H1 (cell line): ENCODE results near the gene TMEM82. TPM values are rescaled to one million over a fixed set of nuclear protein-coding genes. Genes with fewer than 3 reads are reported as not detected.

Experiments
- CTCF ChIA-PET: fragments of 300-600 bp; sonication (Branson Sonifier 250); formaldehyde crosslinking; loops from one replicate; lab custom pipeline; 2021; ENCODE audit not compliant: partially characterized antibody; lab: Charles Lee
- POLR2A ChIA-PET: fragments of 300-600 bp; sonication (Branson Sonifier 250); formaldehyde crosslinking; loops from one replicate; lab custom pipeline; 2021; ENCODE audit warnings: inconsistent platforms; ENCODE audit not compliant: partially characterized antibody; lab: Charles Lee
- DNase-seq, 2 experiments: peaks; one replicate each; pipeline versions ENCODE4 v3.0.0 to v3.0.0-alpha.2; 2010 to 2022; ENCODE audit warnings: low spot score in 2 of 2, low read depth in 1 of 2, mixed read lengths in 1 of 2
- FAIRE-seq: peaks from 2 replicates; lab custom pipeline; 2011; peaks lifted over from hg19 to GRCh38; lab: Jason Lieb, UNC
- H2AFZ ChIP-seq: 2 replicates; pipeline ENCODE4 v1.8.1; 2012; ENCODE audit warnings: low read length, inconsistent platforms
- H2AK5ac ChIP-seq: 2 replicates; pipeline ENCODE4 v1.6.1; 2013; ENCODE audit warnings: low read depth, low read length
- H2BK120ac ChIP-seq: replicated peaks from 2 replicates; pipeline ENCODE3; 2013; ENCODE audit warnings: low read depth, low read length, inconsistent platforms
- H2BK12ac ChIP-seq: 2 replicates; pipeline ENCODE4 v1.6.1; 2013; ENCODE audit warnings: low read depth, low read length
- H2BK15ac ChIP-seq: 2 replicates; pipeline ENCODE4 v1.6.1; 2013; ENCODE audit warnings: low read length
- H2BK20ac ChIP-seq: 2 replicates; pipeline ENCODE4 v1.6.1; 2013; ENCODE audit warnings: low read length
- H2BK5ac ChIP-seq: 2 replicates; pipeline ENCODE4 v1.6.1; 2013; ENCODE audit warnings: low read depth, low read length
- H3K14ac ChIP-seq: 2 replicates; pipeline ENCODE4 v1.6.1; 2013; ENCODE audit warnings: inconsistent platforms; ENCODE audit not compliant: insufficient read length
- H3K18ac ChIP-seq: 2 replicates; pipeline ENCODE4 v1.6.1; 2013; ENCODE audit warnings: low read length; ENCODE audit errors: extremely low read depth
- H3K23ac ChIP-seq: 2 replicates; pipeline ENCODE4 v1.6.1; 2013; ENCODE audit warnings: inconsistent platforms; ENCODE audit not compliant: insufficient read length
- H3K23me2 ChIP-seq: 2 replicates; pipeline ENCODE4 v1.6.1; 2013; ENCODE audit warnings: low read depth, low read length
- H3K27ac ChIP-seq: 2 replicates; pipeline ENCODE4 v1.6.1; 2011; ENCODE audit warnings: low read depth, low read length, inconsistent platforms
- H3K27me3 ChIP-seq, 4 experiments: replicated peaks in 1 of 4; 1 replicate in 1 of 4; 2 replicates in 3 of 4; pipeline versions ENCODE4 v1.6.1 to v1.8.1; 2011 to 2013; ENCODE audit warnings: low read length in 3 of 4, mild to moderate bottlenecking in 3 of 4, inconsistent platforms in 2 of 4, mixed read lengths in 2 of 4, moderate library complexity in 1 of 4; ENCODE audit not compliant: control insufficient read depth in 3 of 4, insufficient read depth in 3 of 4; ENCODE audit errors: extremely low read depth in 1 of 4
- H3K36me3 ChIP-seq, 4 experiments: 2 replicates each; pipeline versions ENCODE4 v1.6.1 to v1.8.1; 2011 to 2013; ENCODE audit warnings: mild to moderate bottlenecking in 4 of 4, low read length in 3 of 4, moderate library complexity in 2 of 4, control low read depth in 1 of 4, inconsistent platforms in 1 of 4; ENCODE audit not compliant: insufficient read depth in 4 of 4, control insufficient read depth in 2 of 4
- H3K4ac ChIP-seq: replicated peaks from 2 replicates; pipeline ENCODE3; 2013; ENCODE audit warnings: low read length, low read depth, mixed read lengths, inconsistent platforms; ENCODE audit not compliant: insufficient read length
- H3K4me1 ChIP-seq, 4 experiments: replicated peaks in 1 of 4; 1 replicate in 1 of 4; 2 replicates in 3 of 4; pipeline versions ENCODE4 v1.6.1 to v1.8.1; 2011 to 2013; ENCODE audit warnings: low read length in 3 of 4, inconsistent platforms in 2 of 4, mixed read lengths in 1 of 4; ENCODE audit not compliant: insufficient read depth in 4 of 4, control insufficient read depth in 3 of 4
- H3K4me2 ChIP-seq, 2 experiments: 2 replicates each; pipeline versions ENCODE4 v1.6.1 to v1.8.1; 2011 to 2013; ENCODE audit warnings: low read depth in 2 of 2, low read length in 2 of 2, control low read depth in 1 of 2, inconsistent platforms in 1 of 2, mild to moderate bottlenecking in 1 of 2; ENCODE audit not compliant: insufficient read depth in 1 of 2
- H3K4me3 ChIP-seq, 4 experiments: fragments of 200-600, 300-600 bp in 1 of 4; sonication (generic), shearing (Covaris generic), sonication (Bioruptor Twin) in 1 of 4; 2 replicates each; pipeline versions ENCODE4 v1.5.1 to v1.8.1; 2011 to 2016; ENCODE audit warnings: low read length in 4 of 4, low read depth in 3 of 4, control low read depth in 2 of 4, inconsistent platforms in 2 of 4, mild to moderate bottlenecking in 2 of 4, mixed read lengths in 1 of 4, moderate library complexity in 1 of 4; ENCODE audit not compliant: insufficient read depth in 2 of 4; ENCODE audit errors: extremely low read depth in 1 of 4
- H3K56ac ChIP-seq: replicated peaks from 2 replicates; pipeline ENCODE3; 2013; ENCODE audit warnings: low read depth, mild to moderate bottlenecking, mixed read lengths, low read length, inconsistent platforms; ENCODE audit not compliant: insufficient read length
- H3K79me1 ChIP-seq: 2 replicates; pipeline ENCODE4 v1.6.1; 2013; ENCODE audit warnings: low read depth, low read length, control low read depth
- H3K79me2 ChIP-seq, 2 experiments: 2 replicates each; pipeline versions ENCODE4 v1.6.1 to v1.8.1; 2012 to 2013; ENCODE audit warnings: low read length in 2 of 2, mild to moderate bottlenecking in 2 of 2, inconsistent platforms in 1 of 2; ENCODE audit not compliant: insufficient read depth in 2 of 2, control insufficient read depth in 1 of 2
- H3K9ac ChIP-seq, 4 experiments: replicated peaks in 1 of 4; 1 replicate in 1 of 4; 2 replicates in 3 of 4; pipeline versions ENCODE4 v1.6.1 to v1.8.1; 2011 to 2013; ENCODE audit warnings: low read depth in 3 of 4, low read length in 3 of 4, control low read depth in 2 of 4, mild to moderate bottlenecking in 2 of 4, moderate library complexity in 2 of 4, inconsistent platforms in 1 of 4; ENCODE audit errors: extremely low read depth in 1 of 4
- H3K9me3 ChIP-seq, 2 experiments: 2 replicates each; pipeline versions ENCODE4 v1.6.1 to v1.8.1; 2012 to 2013; ENCODE audit warnings: mild to moderate bottlenecking in 2 of 2, moderate library complexity in 2 of 2, control low read depth in 1 of 2, inconsistent platforms in 1 of 2, low read depth in 1 of 2, low read length in 1 of 2, mixed read lengths in 1 of 2; ENCODE audit not compliant: insufficient read depth in 2 of 2
- H4K20me1 ChIP-seq, 2 experiments: replicated peaks in 1 of 2; 2 replicates each; pipeline versions ENCODE3 to v1.8.1; 2011 to 2013; ENCODE audit warnings: inconsistent platforms in 2 of 2, low read length in 2 of 2, mild to moderate bottlenecking in 1 of 2; ENCODE audit not compliant: insufficient read depth in 2 of 2, control insufficient read depth in 1 of 2
- H4K5ac ChIP-seq: 2 replicates; pipeline ENCODE4 v1.6.1; 2013; ENCODE audit warnings: low read length, low read depth, mixed read lengths, inconsistent platforms; ENCODE audit not compliant: insufficient read length
- H4K8ac ChIP-seq: 2 replicates; pipeline ENCODE4 v1.8.0; 2013; ENCODE audit warnings: mild to moderate bottlenecking, moderate library complexity, low read length, inconsistent platforms; ENCODE audit not compliant: insufficient read depth; ENCODE audit errors: extremely low read depth
- H4K91ac ChIP-seq: replicated peaks from 2 replicates; pipeline ENCODE3; 2013; ENCODE audit warnings: low read length, mixed read lengths, inconsistent platforms; ENCODE audit not compliant: insufficient read length
- CHD2 ChIP-seq: IDR thresholded peaks from 2 replicates; pipeline ENCODE4 v1.6.1; 2012; ENCODE audit warnings: low read length, improper control_type of control experiment
- CTBP2 ChIP-seq: IDR thresholded peaks from 2 replicates; pipeline ENCODE4 v1.7.0; 2011; ENCODE audit warnings: borderline replicate concordance, mild to moderate bottlenecking, moderate library complexity, mixed read lengths, low read length; ENCODE audit not compliant: insufficient read depth, insufficient read length
- KDM4A ChIP-seq: IDR thresholded peaks from one replicate; pipeline ENCODE4 v1.7.1; 2012; ENCODE audit warnings: low read depth, mild to moderate bottlenecking, moderate library complexity, low read length, inconsistent platforms; ENCODE audit not compliant: severe bottlenecking
- NRF1 ChIP-seq: IDR thresholded peaks from 2 replicates; pipeline ENCODE4 v1.6.1; 2011; ENCODE audit warnings: mild to moderate bottlenecking, low read depth, low read length, improper control_type of control experiment
- POLR2A ChIP-seq, 2 experiments: IDR thresholded peaks; 1 replicate in 1 of 2; 2 replicates in 1 of 2; pipeline ENCODE4 v1.6.1; 2011; ENCODE audit warnings: low read depth in 2 of 2, low read length in 2 of 2, mild to moderate bottlenecking in 2 of 2; ENCODE audit errors: control extremely low read depth in 1 of 2
- SIRT6 ChIP-seq: IDR thresholded peaks from one replicate; pipeline ENCODE4 v1.7.1; 2012; ENCODE audit warnings: low read length, inconsistent platforms
- SRF ChIP-seq: IDR thresholded peaks from 2 replicates; pipeline ENCODE4 v1.6.1; 2011; ENCODE audit warnings: mild to moderate bottlenecking, low read depth, low read length, moderate library complexity
- SUZ12 ChIP-seq: fragments of 200-600 bp; sonication (generic); IDR thresholded peaks from 2 replicates; pipeline ENCODE4 v1.6.1; 2012; ENCODE audit warnings: mild to moderate bottlenecking, inconsistent platforms, low read length, moderate library complexity, mixed read lengths
- ZNF274 ChIP-seq: IDR thresholded peaks from 2 replicates; pipeline ENCODE4 v1.7.0; 2012; ENCODE audit warnings: low read length, borderline replicate concordance; ENCODE audit errors: extremely low read depth
- WGBS, 2 experiments: shearing (Covaris generic) in 1 of 2; methylation state at CpG; one replicate each; pipeline versions ENCODE4 v1.1.6 to v1.1.7; 2013 to 2015; ENCODE audit warnings: low lambda C conversion rate in 2 of 2, mixed read lengths in 2 of 2, inconsistent platforms in 1 of 2, low coverage in 1 of 2, missing lambda C conversion rate in 1 of 2; ENCODE audit not compliant: insufficient replicate concordance in 2 of 2, insufficient coverage in 1 of 2, insufficient read length in 1 of 2; ENCODE audit errors: extremely low coverage in 1 of 2, missing lambda C conversion rate in 1 of 2; 5-methylcytosine and 5-hydroxymethylcytosine counted together
- polyA plus RNA-seq, 7 experiments: library from polyadenylated mRNA; depleted of rRNA in 3 of 7; stranded (reverse) in 5 of 7; unstranded in 2 of 7; fragments of >200 nt in 5 of 7; fragments of 200-250 nt in 2 of 7; gene quantifications; 1 replicate in 5 of 7; 2 replicates in 1 of 7; 4 replicates in 1 of 7; pipeline versions ENCODE4 v1.2.1 to v1.2.3, GENCODE V29; 2011 to 2013; ENCODE audit warnings: missing spikeins in 2 of 7, mixed read lengths in 2 of 7
- total RNA-seq: library from RNA; stranded (reverse); fragmentation: NEBNext Ultra II Directional; extraction: Animal tissue kit (Norgen Biotek cat#: 25700); gene quantifications from 2 replicates; pipeline ENCODE4 v1.2.1, GENCODE V29; 2021
- TF ChIP-seq, protein P1 (sequence below): IDR thresholded peaks from 2 replicates; pipeline ENCODE4 v1.6.1; 2011; ENCODE audit warnings: low read depth, mild to moderate bottlenecking, low read length; ENCODE audit not compliant: insufficient read depth
- TF ChIP-seq, protein P2 (sequence below): IDR thresholded peaks from 2 replicates; pipeline ENCODE4 v1.6.1; 2011; ENCODE audit warnings: low read length, improper control_type of control experiment
- TF ChIP-seq, protein P3 (sequence below): IDR thresholded peaks from 2 replicates; pipeline ENCODE4 v1.6.1; 2012; ENCODE audit warnings: inconsistent platforms

Gene TMEM82
- total and polyA plus RNA-seq, 2 of the 8 experiments (the other 6 are each of a cell fraction or from before 2014, with no cell fraction given) = 0.32 to 2.1 TPM

DNA sequence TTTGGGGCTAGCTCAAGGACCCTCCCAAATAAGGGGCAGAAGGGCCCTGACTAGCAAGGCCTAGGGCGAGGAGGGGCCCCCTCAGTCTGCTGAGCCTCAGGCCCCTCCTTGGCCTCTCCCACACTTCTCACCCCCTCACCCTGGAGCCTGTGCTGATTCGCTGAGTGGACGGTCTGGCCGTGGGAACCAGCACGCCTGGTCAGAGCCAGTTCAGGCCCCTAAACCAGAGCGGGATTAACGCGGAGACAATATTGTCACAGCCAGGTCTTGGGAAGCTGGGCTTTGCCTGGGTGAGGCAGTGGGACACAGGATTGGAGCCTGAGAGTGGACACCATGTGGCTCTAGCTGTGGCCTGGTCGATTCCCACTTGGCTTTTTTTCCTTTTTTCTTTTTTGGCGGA, 11.5 kb downstream of the TMEM82 start:
- no peak overlapping the region for H3K27ac ChIP-seq
- H3K27me3 ChIP-seq = no peaks in the 10 kb centered on the region
- no peak overlapping the region for H3K23ac ChIP-seq
- no peak overlapping the region for H3K56ac ChIP-seq
- H2AFZ ChIP-seq = no peak overlapping the region
- CTCF ChIA-PET = no interaction called here
- no peak overlapping the region for H3K4me3 ChIP-seq
- no peak overlapping the region for H3K14ac ChIP-seq
- H2AK5ac ChIP-seq = 0 out of 2 replicates have a peak overlapping the region, but pooled peaks have one; percentile 65
- H2BK120ac ChIP-seq = no peak overlapping the region
- POLR2A ChIA-PET = no interaction called here
- no peak overlapping the region for H3K4ac ChIP-seq
- no peak overlapping the region for H2BK5ac ChIP-seq
- DNase-seq = no peak
- no peak overlapping the region for H3K18ac ChIP-seq
- no peaks in the 10 kb centered on the region; the same call in 1 of the 2 replicates for H3K79me1 ChIP-seq
- no peak overlapping the region for H2BK15ac ChIP-seq
- no peak for FAIRE-seq
- WGBS, 2 experiments = 88% methylated on average over 10 of the region's 10 CpGs; no CpG with 5 or more reads in 1 of the 2 experiments
- peaks cover 14 to 31% (median 27%) of the 10 kb centered on the region in 4 experiments for H3K4me1 ChIP-seq
- H4K20me1 ChIP-seq = no peaks in the 10 kb centered on the region
- no peak overlapping the region for H4K91ac ChIP-seq
- no peak overlapping the region for H2BK20ac ChIP-seq
- no peaks in the 10 kb centered on the region for H3K9me3 ChIP-seq
- no peaks in the 10 kb centered on the region for H3K36me3 ChIP-seq
- no peak overlapping the region for H4K5ac ChIP-seq
- no peak overlapping the region for H2BK12ac ChIP-seq
- no peak overlapping the region for H3K9ac ChIP-seq
- H3K23me2 ChIP-seq = peaks cover 7% of the 10 kb centered on the region; the same call in 1 of the 2 replicates
- 0 out of 2 replicates have a peak overlapping the region, but pooled peaks have one; percentile 16 for H4K8ac ChIP-seq
- no peaks in the 10 kb centered on the region for H3K79me2 ChIP-seq
- H3K4me2 ChIP-seq = no peak overlapping the region
- TF ChIP-seq KDM4A (no peak), CTBP2 (no peak), POLR2A (IDR thresholded peaks at IDR 0.05; ENCODE audit: control extremely low read depth in 1 of 2, low read depth in 2 of 2, low read length in 2 of 2) (no peak), NRF1 (no peak), SIRT6 (no peak), CHD2 (no peak), ZNF274 (no peak), SRF (no peak), SUZ12 (no peak)
- TF ChIP-seq, protein P1, sequence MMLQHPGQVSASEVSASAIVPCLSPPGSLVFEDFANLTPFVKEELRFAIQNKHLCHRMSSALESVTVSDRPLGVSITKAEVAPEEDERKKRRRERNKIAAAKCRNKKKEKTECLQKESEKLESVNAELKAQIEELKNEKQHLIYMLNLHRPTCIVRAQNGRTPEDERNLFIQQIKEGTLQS = no peak
- TF ChIP-seq, protein P2, sequence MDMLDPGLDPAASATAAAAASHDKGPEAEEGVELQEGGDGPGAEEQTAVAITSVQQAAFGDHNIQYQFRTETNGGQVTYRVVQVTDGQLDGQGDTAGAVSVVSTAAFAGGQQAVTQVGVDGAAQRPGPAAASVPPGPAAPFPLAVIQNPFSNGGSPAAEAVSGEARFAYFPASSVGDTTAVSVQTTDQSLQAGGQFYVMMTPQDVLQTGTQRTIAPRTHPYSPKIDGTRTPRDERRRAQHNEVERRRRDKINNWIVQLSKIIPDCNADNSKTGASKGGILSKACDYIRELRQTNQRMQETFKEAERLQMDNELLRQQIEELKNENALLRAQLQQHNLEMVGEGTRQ = no peak
- TF ChIP-seq, protein P3, sequence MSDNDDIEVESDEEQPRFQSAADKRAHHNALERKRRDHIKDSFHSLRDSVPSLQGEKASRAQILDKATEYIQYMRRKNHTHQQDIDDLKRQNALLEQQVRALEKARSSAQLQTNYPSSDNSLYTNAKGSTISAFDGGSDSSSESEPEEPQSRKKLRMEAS = no peak
